GM04504 (cell line): ENCODE measurements around the gene ANO2.
"Not testable (repeated sequence)": the region's sequence is repeated elsewhere in the genome, so short reads cannot be mapped to it uniquely, and the experiment has no call there.

ENCODE experiments used
- DNase-seq: peaks from one replicate; pipeline ENCODE4 v3.0.0-alpha.2; 2012; ENCODE audit warnings: low read depth

The ANO2 gene

DNA sequence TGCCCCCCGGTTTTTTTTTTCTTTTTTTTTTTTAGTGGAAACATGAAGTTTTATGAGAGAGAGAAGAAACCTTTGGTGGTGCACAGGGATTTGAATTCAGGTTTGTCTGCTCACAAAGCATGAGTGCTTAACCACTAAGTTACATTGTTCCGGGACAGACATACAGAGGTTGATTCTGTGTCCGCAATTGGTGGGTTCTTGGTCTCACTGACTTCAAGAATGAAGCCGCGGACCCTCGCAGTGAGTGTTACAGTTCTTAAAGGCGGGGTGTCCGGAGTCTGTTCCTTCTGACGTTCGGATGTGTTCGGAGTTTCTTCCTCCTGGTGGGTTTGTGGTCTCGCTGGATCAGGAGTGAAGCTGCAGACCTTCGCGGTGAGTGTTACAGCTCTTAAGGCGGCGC lies 57.2 kb downstream of the ANO2 start:
- DNase-seq, result not testable (repeated sequence)

DNA sequence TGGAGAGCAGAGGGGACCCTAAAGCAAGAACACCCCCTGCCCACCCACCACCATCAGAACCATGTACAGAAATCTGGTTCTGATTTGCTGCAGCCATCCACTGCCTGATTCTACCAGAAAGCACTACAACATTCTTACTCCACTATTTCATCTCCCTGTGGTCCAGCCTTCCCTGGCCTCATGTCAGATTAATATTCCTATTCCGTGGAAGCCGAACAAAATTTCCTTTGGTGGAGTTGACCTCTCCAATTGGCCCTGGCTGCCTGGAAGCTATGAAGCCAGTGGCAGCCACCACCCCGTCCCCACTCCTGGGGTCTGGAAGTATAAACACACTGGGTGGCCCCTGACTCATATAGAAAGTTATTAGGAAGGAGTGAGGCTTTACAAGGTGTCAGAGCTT lies 60.2 kb downstream of the ANO2 start:
- DNase-seq, result no peak

DNA sequence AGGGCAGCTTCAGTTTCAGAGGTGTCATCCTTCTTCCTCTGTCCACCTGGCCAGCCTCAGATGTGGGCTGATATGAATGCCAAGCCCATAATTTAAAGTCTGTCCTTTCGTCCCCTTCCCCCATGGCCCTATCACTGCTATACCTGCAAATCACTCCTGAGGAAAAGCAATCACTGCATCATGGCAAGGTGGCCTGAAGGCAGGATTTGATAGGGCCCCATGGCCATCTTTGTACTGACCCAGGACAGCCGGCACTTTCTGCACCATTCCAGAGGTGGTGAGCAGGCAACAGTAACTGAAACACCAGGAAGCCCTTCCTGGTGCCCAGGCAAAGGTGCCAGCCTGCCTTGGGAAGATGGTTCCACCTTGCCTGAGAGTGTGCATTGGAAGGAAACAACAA lies 60.8 kb downstream of the ANO2 start:
- DNase-seq, result no peak

DNA sequence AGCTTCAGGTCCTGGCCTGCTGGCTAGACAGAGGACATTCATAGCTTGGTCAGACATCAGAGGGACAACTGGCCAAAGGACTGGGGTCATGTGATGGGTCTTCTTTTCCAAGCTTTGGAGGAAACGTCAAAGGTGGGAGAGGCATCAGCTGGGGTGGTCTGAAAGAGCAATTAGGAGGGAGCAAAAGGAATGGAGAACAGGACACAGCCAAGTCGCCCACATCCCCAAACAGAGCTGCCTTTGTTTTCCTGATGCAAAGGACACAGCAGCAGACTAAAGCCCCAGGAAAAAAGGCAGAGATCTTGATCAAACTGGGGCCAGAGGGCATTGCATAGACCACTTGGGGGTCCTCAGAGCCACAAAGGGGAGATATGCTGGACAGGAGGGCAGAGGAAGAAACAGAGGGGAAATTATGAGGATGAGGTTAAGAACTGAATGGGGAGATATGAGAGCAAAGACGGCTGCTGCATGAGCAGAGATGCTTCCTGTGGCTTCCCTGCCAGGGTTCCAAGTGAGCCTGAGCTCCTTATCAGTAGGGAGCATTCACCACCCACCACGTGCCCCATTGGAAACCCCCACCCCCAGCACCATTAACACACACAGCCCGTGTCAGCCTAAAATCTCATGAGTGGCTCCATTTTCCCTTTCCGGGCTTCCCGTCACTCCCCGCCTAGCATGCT lies 62.4 kb downstream of the ANO2 start:
- no peak for DNase-seq

DNA sequence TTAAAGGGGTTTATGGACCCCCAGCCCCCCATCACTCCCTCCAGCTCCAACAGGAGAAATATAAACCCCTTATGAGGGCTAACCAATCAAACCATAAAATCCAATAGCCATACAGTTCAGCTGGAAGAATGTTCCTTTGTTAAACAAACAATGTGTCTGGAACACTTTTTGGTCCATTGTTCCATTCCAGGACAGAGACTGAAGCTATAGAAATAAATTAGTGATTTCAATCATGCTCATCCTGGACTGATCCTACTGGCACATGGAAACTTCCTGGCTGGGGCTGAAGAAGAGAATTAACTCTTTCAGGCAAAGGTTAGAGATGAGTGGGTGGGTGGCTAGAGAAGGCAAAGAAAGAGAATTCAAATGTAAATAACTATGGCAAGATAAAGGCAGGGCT lies 63.4 kb downstream of the ANO2 start:
- no peak for DNase-seq

DNA sequence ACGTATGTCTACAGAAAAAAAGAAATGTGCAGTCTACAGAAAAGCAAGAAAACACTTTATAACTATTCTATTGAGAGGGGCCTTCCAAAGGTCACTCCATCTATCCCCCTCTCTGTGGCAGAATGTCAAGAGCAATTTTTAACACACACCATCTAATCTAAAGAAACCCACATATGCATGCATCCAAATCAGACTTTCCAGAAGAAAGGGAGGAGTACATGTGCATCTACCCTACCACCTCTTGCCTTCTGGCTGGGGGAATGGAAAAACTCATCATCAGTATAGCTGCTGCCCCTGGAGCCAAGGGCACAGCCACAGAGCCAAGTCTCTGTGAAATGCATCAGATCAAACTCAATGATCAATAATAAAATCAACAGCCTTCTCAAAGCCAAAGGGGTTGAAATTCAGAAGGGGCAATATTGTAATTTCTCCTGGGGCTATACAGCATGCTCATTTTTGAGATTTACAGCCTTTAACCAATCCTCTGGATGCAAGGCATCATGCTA lies 63.9 kb downstream of the ANO2 start:
- no peak for DNase-seq

DNA sequence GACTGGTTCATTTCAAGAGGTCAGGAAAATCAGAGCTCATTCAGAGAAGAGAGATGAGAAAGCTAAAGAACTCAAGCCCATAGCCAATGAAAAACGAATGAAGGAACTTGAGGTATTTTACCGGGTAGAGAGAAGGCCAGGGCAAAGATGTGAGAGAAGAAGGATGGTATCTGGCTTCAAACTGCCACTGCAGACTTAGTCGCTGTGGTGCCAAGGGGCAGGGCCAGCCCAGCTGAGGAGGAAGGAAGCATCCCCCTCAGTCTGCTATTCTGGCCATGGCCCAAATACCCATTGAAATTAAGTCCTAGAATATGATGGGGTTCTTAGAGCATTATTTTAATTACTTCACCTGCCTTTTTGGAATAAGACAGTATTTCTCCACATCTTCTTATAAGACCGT lies 69.2 kb downstream of the ANO2 start:
- no peak for DNase-seq

DNA sequence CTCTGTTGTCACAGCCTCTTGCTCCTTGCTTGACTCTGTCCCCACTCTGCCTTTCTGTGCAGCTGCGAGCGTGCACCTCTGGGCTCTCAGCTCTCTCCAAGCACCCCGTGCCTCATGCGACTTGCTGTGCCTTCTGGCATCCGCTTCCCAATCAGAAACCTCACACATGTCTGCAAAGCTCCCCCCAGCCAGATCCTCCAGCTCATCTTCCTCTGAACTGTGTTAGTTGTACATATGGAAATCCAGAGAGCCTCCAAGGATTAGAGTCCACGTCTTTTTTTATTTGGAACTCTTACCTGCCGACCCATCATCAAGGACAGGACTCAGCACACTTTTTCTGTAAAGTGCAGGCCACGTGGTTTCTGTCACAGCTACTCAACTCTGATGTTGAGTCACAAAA lies 70.5 kb downstream of the ANO2 start:
- no peak for DNase-seq

DNA sequence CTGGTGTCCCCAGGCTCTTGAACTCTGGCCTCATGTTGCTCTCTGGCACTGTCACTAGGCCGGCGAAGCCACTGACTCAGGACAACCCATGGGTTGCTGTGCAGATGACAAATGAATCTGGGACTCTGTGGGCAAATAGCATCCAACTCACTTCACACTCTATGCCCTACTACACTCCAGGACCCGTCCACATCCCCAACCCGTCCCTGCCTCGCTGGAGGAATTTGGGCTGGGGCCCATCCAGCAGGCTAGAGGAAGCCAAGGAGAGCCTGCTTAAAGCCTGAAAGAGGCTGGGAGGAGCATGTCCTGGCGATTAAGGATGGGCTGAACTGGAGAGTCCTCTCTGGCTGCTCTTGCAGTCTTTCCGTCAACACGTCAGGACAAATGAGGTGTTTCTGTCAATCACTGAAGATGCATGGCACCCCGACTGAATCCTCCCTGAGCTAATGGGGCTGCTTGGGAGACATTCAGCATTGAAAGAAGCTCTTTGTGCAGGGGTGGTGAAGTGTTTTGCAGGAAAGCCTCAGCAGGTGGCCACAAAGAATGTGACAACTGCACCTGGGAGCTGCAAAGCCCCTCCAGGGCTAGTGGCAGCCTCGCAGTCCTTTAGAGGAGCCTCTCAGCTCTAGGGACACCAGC lies 71.7 kb downstream of the ANO2 start:
- DNase-seq, result no peak

DNA sequence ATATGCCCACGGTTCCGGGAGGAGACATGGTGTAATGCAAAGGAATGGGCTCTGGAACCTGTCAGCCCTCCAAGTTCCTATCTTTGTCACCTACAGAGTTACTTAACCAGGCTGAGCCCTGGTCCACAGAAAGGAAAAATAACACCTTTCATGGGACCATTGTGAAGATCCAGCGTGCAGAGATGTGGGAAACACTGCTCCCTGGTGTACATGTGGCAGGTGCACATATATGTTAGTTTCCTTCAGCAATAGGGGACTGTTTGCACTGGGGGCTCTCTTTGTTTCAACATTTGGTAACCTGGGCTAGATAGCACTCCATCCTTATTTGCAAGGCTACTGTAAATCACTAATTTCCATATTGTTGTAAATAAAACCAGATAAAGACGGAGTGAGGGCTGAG lies 72.3 kb downstream of the ANO2 start:
- peak; percentile 6 for DNase-seq

DNA sequence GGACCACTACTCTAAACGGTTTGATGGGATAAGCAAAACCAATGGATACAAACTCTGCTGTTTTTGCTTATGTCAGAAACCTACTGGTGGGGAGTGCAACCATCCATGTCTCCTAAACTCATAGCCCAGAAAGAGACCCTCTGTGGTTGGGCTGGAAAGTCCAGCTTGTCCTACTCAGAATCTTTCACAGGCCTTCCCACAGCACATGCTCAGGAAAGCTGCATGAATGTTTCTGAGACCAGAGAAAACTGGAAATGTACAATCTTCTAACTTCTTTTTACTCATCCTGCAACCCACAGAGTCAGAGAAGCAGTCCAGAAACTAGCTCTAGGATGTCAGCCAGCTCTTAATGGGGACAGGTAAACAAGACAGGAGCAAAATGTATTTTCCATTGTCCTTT lies 73.3 kb downstream of the ANO2 start:
- no peak for DNase-seq

DNA sequence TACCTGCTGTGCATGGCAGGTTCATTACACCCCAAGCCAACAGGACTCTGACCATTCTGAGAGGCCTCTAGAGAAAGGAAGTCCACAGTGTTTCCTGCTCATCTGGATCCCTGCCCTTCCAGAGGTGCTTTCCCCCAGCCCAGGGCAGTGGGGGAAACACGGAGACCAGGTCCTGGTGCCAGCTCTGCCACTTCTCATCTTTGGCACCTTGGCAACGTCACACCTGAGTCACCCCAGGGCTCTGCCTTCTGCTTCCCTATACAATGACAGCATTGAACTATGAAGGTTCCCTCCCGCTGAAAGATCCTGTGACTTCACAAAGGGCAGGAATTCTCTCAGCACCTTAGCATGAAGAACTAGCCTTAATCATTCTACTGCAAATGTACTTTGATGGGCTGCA lies 74.9 kb downstream of the ANO2 start:
- no peak for DNase-seq

DNA sequence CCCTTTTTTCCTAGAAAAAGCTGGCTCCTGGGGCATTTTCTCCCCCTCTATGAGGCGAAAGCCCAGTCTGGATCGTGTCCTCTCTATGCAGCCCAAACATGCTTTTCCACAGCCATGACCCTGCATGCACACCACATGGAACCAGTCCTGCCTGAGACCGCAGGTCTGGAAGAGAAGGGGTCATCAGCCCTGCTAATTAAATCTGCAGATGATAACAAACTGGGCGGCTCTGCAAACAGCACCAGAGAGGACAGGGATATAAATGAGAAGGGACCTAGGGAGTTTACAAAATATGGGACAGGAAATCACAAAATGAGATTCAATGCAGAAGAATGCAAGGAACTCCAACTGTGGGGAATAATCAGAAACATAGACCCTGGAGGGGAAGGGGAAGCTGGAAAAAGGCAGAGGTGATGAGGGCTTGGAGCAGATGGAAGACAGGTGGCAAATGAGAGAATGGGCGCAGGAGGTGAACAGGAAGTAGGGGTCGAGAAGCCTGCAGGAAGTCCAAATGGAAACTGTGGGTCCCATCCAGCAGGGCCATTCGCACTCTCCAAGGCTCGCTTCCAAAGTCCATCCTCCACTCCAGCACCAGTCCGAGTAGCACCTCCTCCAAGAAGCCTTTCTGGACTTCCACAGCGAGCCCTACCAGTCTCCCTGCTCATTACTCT lies 76.3 kb downstream of the ANO2 start:
- DNase-seq, result no peak

DNA sequence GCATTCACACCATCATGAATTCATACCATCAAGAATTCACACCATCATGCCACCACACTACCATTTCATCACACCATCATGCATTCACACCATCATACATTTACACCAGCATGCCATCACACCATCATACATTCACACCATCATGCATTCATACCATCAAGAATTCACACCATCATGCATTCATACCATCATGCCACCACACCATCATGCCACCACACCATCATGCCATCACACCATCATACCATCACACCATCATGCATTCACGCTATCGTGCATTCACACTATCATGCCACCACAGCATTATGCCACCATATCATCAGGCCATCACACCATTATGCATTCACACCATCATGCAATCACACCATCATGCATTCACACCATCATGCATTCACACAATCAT lies 79.7 kb downstream of the ANO2 start:
- DNase-seq, result no peak

DNA sequence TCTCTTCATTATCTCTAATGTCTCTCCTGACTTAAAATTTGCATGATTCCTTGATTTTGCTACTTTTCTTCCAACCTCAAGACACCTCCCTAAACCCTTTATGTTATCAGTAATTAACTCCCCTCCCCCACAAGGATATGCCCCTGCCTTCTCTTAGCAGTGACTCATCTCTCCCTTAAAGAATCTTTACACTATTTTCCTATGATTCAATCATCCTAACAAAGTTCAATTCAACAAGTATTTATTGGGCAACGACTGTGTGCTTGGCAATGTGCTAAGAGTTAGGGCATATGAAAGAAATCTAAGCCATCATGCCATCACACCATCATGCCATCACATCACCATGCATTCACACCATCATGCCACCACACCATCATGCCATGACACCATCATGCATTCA lies 80.1 kb downstream of the ANO2 start:
- DNase-seq, result no peak

DNA sequence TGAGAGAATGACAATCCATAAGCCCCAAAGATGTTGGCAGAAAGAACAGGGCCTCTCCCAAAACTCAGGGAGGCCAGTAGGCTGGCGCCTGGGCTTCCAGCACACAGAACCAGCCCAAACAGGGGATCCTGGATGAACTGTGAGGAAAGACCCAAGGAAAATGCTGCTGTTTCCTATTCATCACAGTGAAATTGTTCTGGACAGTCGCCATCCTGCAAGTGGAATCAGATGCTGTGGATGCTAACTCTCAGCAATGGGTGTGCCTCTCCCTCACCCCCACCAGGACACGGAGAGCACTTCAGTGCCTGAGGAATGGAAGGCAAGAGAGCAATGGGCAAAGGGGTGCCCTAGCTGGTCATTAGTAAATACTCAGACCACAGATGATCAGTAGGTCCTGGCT lies 80.8 kb downstream of the ANO2 start:
- no peak for DNase-seq

DNA sequence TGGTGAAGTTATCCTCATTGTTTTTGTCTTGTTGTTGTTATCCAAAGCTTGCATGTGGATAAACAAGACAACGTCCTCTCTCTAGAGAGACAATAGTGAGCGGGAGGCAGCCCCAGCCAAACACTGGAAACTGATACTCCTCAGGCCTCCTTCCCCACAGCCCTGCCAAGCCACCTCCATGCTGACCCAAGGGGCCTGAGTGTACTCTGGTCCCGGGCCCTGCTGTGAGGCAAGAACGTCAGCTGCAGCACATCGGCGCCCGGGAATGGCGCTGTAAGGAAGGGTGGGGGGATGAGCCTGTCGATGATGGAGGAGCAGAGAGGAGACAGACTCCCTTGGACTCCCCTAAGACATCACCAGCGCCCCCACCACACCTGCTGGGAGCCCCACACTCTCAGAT lies 83.6 kb downstream of the ANO2 start:
- DNase-seq, result no peak

DNA sequence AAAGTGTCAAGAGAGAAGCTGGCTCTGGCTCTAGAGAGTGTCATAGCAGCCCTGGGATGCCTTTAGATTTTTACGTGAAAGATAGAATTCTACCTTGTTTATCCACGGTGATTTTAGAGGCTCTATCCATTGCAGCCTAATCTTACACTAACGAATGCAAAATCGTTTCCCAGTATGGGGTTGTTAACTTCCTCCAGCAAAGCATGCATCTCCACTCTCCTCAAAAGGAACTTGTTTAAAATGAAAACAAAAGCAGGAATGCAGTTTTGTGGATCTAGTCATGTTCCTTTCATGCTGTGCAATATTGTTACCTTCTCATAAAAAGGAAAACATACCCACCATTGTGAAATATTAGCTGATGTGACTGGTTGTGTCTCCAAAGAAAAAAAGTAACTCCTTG lies 88.4 kb downstream of the ANO2 start:
- no peak for DNase-seq

DNA sequence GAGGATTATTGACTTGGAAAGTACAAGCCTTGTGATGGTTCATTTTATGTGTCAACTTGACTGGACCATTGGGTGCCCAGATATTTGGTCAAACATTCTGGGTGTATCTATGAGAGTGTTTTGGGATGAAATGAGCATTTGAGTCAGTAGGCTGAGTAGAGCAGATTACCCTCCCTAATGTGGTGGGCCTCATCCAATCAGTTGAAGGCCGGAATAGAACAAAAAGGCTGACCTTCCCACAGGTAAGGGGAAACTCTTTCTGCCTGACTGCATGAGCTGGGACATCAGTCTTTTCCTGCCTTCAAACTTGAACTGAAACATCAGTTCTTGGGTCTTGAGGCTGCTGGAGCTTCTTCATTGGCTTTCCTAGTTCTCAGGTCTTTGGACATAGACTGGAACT lies 98.1 kb downstream of the ANO2 start:
- DNase-seq, result no peak

DNA sequence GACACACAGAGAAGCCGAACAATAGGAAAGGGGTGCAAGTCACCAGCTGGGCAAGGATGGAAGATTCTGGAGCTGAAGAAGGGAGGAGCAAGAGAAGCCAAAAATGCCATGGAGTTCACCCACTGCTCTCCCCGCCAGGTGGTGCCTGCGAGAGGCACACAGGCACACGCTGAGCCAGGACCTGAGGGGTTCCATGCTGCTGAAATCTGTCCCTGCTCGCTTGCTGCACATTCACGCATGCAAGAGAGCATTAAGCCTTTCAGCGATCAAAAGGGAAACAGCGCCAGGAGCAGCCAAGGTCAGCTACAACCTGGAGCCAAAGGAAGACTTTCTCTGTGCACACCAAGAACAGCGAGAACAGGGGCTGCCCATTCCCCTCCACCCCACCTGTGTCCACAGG lies 104.1 kb downstream of the ANO2 start:
- DNase-seq, result no peak

DNA sequence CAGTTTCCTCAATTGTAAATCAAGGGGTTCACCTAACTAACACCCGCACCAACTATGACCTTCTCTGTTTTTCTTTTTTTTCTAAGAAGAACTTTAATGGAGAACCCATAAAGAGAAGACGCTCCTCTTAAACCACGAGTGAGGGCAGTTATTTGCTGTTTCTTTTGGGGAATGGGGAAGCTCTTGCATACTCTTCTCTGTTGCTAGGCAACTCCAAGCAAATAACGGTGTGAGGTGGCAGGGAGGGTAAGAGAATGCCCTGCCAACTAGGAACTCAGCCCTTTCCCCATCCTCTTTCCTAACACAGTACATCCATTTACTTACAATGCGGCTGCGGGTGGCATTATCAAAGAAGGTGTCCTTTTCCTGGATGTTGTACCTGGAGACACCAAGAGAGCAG lies 114.9 kb downstream of the ANO2 start:
- DNase-seq, result no peak

DNA sequence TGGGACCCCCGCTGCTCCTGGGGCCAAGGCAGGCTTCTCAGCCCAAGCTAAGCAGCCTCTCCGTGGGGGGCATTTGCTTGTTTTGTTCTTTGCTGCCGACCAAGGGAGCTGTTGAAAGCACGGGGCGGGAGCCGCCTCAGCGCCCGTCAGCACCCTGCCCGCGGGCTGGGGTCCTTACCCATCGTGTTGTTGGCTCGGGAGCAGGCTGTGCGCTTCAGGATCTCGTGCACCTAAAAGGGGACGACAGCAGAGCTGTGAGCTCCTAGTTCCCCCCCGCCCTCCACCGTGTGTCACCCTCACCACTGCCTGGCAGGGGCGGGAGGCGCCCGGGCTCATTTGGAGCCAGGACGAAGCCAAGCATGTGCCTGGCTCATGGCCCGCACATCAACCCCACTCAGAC lies 117.5 kb downstream of the ANO2 start:
- no peak for DNase-seq

DNA sequence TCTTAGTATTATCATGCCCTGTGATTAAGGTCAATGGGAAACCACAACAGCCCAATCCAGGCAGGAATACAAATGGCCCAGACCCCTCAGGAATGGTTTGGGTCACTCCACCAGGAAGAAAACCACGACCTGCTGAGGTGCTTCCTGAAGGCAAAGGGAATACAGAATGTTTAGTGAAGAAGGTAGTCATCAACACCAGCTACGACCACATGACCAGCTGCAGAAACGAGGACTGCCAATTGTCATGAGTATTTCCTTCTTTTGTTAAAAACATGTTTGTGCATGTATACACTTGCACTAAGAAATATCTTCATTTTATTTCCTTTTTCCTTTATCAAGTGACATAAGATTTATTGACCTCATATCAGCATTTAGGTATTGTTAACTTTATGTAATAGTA lies 119.3 kb downstream of the ANO2 start:
- not testable (repeated sequence) for DNase-seq

DNA sequence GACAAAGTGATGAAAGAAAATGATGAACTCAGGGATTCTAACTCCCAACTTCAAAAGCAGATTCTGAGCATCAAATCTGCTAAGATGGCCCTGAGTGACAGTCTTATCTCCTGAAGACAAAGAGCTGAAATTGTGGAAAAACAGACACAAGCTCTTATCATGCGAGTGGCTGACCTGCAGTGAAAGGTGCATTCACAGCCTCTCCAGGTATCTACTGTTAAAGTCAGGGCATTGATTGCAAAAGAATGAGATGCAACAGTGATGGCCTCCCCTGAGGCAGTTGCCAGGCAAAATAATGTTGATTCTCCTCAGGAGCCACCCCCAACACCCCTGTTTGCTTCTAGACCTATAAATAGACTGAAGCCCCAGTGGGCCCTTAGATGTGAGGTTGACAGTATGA lies 126.2 kb downstream of the ANO2 start:
- not testable (repeated sequence) for DNase-seq
